Psoas muscle (tissue), 8 donors: ENCODE measurements around the gene ZNF512. TPM values are rescaled to one million over a fixed set of nuclear protein-coding genes. Genes with fewer than 3 reads are reported as not detected.

Experiments
- ATAC-seq, 4 donors: fragments of 200-7000 bp; cut with Tn5 transposase; one replicate each; pipeline ENCODE4 v1.9.1; 2020; ENCODE audit warnings: moderate library complexity in 3 of 4, mild to moderate bottlenecking in 2 of 4
- DNase-seq, 2 donors: peaks; one replicate each; pipeline ENCODE4 v3.0.0-alpha.2; 2020
- H3K27ac ChIP-seq: fragments of 200-600 bp; one replicate; pipeline ENCODE4 v1.8.0; 2022
- H3K27me3 ChIP-seq, 3 donors: fragments of 200-600 bp in 1 of 3; one replicate each; pipeline versions ENCODE4 v1.6.1 to v1.8.0; 2013 to 2022; ENCODE audit warnings: low read length in 2 of 3, mild to moderate bottlenecking in 2 of 3, moderate library complexity in 1 of 3; ENCODE audit not compliant: insufficient read depth in 3 of 3
- H3K36me3 ChIP-seq, 2 donors: fragments of 200-600 bp in 1 of 2; one replicate each; pipeline versions ENCODE4 v1.6.1 to v1.8.0; 2013 to 2022; ENCODE audit warnings: low read depth in 1 of 2, mild to moderate bottlenecking in 1 of 2, moderate library complexity in 1 of 2; ENCODE audit not compliant: insufficient read depth in 1 of 2
- H3K4me1 ChIP-seq: fragments of 200-600 bp; one replicate; pipeline ENCODE4 v1.8.0; 2022
- H3K4me3 ChIP-seq: fragments of 200-600 bp; one replicate; pipeline ENCODE4 v1.8.0; 2022; ENCODE audit warnings: mild to moderate bottlenecking
- H3K9me3 ChIP-seq: fragments of 200-600 bp; one replicate; pipeline ENCODE4 v1.8.0; 2022
- CTCF ChIP-seq: fragments of 200-600 bp; IDR thresholded peaks from one replicate; pipeline ENCODE4 v1.8.0; 2022; ENCODE audit warnings: antibody characterized with exemption
- whole genome bisulfite sequencing, 3 donors: extraction: QIAGEN DNeasy Blood & Tissue Kit; methylation state at CpG; one replicate each; pipeline versions ENCODE4 v1.1.6 to v1.1.7; 2013; 5-methylcytosine and 5-hydroxymethylcytosine counted together
- intact Hi-C, 2 donors: fragments of 100-400 bp; cut with DNase I; formaldehyde crosslinking; loops; one replicate each; pipeline versions ENCODE4 v1.11.0 to v1.14.2; 2022
- polyA plus RNA-seq, 3 donors: library from polyadenylated mRNA; stranded (reverse); fragments of 200-250 nt; gene quantifications; one replicate each; pipeline ENCODE4 v1.2.3, GENCODE V29; 2013
- total RNA-seq, 4 donors: library from RNA; stranded (reverse); fragmentation: NEBNext Ultra II Directional in 2 of 4; extraction: Animal tissue kit (Norgen Biotek cat#: 25700) in 2 of 4; gene quantifications; one replicate each; pipeline versions ENCODE4 v1.2.1 to v1.2.4, GENCODE V29; 2021 to 2023
- donor health status: healthy with polysubstance abuse.
- donor health status: DM: no; HTN: no; CAD: no; lungs with moderate emphysema.
- donor health status: Bipolar disorder and iron deficiency.
- donor health status: healthy.
- donor health status: DM: yes; HTN: yes; CAD: no.
- donor health status: DM: no; HTN: no; CAD: no.
- donor health status: DM: no; HTN: no; CAD: no.
- donor health status: DM: yes; HTN: yes; CAD: no.

The ZNF512 gene
- total and polyA plus RNA-seq, 7 donors = 5.1 to 17.0 (median 9.4) TPM

DNA sequence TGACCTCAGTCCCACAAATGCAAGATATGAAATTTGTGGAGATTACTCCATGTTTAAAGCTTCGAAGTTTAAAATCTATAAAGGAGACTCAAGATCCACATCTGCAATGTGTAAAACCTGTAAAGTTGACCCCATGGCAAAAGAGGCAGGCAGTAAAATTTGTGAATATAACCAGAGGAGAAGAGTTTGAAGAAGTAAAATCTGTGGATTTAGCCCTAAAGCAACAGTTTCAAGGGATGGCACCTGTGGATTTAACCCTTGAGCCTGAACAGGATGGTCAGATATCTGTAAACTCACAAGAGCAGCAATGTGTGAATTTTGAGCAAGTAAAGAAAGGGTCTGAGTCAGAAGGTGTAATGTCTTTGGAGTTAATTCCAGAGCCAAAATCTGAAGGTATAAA, 11.2 kb upstream of the ZNF512 start:
- Histone ChIP-seq H3K9me3 (peaks cover 3% of the 10 kb centered on the region), H3K4me3 (no peak overlapping the region), H3K4me1 (no peaks in the 10 kb centered on the region), H3K27me3 (peaks cover 0 to 7% (median 3%) of the 10 kb centered on the region in 3 donors), H3K27ac (no peak overlapping the region), H3K36me3 (no peaks in the 10 kb centered on the region)
- ATAC-seq (no peak), DNase-seq (no peak)
- no peak for TF ChIP-seq CTCF
- intact Hi-C loops = no loop called here
- 91 to 95% (median 93%) methylated on average over 1 of the region's 1 CpG for WGBS, 3 donors

DNA sequence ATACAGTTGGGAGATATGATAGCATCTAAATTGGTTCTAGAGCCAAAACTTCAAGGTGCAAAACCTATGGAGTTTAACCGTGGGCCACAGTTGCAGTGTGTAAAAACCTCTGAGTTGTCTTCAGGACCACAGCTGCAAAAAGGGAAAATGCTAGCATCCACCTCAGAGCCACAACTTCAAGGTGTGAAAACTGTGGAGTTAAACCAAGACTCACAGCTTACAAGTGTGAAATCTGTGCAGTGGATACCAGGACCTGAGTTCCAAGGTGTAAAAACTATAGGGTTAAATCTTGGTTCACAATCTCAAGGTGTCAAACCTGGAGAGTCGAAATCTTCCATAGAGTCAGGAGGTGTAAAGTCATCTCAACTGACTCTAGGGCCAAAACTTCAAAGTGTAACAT, 10.4 kb upstream of the ZNF512 start:
- H3K9me3 ChIP-seq = peaks cover 3% of the 10 kb centered on the region

DNA sequence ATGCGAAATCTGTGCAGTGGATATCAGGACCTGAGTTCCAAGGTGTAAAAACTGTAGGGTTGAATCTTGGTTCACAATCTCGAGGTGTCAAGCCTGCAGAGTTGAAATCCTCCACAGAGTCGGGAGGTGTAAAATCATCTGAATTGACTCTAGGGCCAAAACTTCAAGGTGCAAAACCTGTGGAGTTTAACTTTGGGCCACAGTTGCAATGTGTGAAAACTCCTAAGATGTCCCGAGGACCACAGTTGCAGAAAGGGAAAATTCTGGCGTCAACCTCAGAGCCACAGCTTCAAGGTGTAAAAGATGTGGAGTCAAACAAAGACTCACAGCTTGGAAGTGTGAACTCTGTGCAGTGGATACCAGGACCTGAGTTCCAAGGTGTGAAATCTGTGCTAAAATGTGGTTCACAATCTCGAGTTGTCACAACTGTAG, 9.8 kb upstream of the ZNF512 start:
- Histone ChIP-seq H3K27me3 (no peaks in the 10 kb centered on the region), H3K9me3 (peaks cover 6% of the 10 kb centered on the region), H3K4me3 (no peak overlapping the region), H3K27ac (no peak overlapping the region), H3K36me3 (no peaks in the 10 kb centered on the region), H3K4me1 (no peaks in the 10 kb centered on the region)
- TF ChIP-seq CTCF = no peak
- 66 to 75% (median 68%) methylated on average over 6 of the region's 6 CpGs for WGBS, 3 donors
- no peak for DNase-seq
- intact Hi-C loops = no loop called here
- ATAC-seq = no peak

More for the DNA sequence above, 10.4 kb upstream of the ZNF512 start:
- Histone ChIP-seq H3K27me3 (peaks cover 0 to 4% (median under 1%) of the 10 kb centered on the region in 3 donors), H3K27ac (no peak overlapping the region), H3K36me3 (no peaks in the 10 kb centered on the region), H3K4me1 (no peaks in the 10 kb centered on the region), H3K4me3 (no peak overlapping the region)
- intact Hi-C loops = no loop called here
- no peak for TF ChIP-seq CTCF
- DNase-seq (no peak), ATAC-seq (no peak)
- WGBS, 3 donors = 85 to 90% (median 87%) methylated on average over 2 of the region's 2 CpGs

- Histone ChIP-seq H3K27me3 (no peaks in the 10 kb centered on the region), H3K36me3 (no peaks in the 10 kb centered on the region), H3K4me3 (no peak overlapping the region), H3K9me3 (peaks cover 8% of the 10 kb centered on the region), H3K4me1 (no peaks in the 10 kb centered on the region), H3K27ac (no peak overlapping the region)
- no peak for DNase-seq
- intact Hi-C loops = no loop called here
- 30 to 38% (median 34%) methylated on average over 3 of the region's 3 CpGs for WGBS, 3 donors
- TF ChIP-seq CTCF = no peak
- no peak for ATAC-seq
Measured at GRCh38 chr2:27573452-27573851, 9.4 kb upstream of the ZNF512 start.

DNA sequence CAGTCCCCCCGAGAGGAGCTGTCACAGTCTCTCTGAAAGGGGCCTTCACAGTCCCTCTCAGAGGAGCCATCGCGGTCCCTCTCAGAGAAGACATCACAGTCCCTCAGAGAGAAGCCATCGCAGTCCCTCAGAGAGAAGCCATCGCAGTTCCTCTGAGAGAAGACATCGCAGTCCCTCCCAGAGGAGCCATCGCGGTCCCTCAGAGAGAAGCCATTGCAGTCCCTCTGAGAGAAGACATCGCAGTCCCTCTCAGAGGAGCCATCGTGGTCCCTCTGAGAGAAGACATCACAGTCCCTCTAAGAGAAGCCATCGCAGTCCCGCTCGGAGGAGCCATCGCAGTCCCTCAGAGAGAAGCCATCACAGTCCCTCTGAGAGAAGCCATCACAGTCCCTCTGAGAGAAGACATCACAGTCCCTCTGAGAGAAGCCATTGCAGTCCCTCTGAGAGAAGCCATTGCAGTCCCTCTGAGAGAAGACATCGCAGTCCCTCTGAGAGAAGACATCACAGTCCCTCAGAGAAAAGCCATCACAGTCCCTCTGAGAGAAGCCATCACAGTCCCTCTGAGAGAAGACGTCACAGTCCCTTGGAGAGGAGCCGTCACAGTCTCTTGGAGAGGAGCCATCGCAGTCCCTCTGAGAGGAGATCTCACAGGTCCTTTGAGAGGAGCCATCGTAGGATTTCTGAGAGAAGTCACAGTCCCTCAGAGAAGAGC, 1.3 kb upstream of the ZNF512 start:
- ATAC-seq = peak in 1 of 4 donors; percentile 2
- no peak for DNase-seq
- no peak overlapping the region for H3K27ac ChIP-seq

More for the DNA sequence above, 1.3 kb upstream of the ZNF512 start:
- no peak for TF ChIP-seq CTCF
- H3K4me1 ChIP-seq = peaks cover 11% of the 10 kb centered on the region
- 91 to 92% (median 92%) methylated on average over 19 of the region's 19 CpGs for WGBS, 3 donors
- intact Hi-C loops = no loop called here
- no peaks in the 10 kb centered on the region for H3K27me3 ChIP-seq
- peaks cover 17% of the 10 kb centered on the region for H3K9me3 ChIP-seq
- H3K4me3 ChIP-seq = no peak overlapping the region
- no peaks in the 10 kb centered on the region for H3K36me3 ChIP-seq
